Type B pancreatic cell (in vitro differentiated cells): ENCODE results near the gene SRPK2. TPM values are rescaled to one million over a fixed set of nuclear protein-coding genes. Genes with fewer than 3 reads are reported as not detected.

Experiments
- DNase-seq: peaks from one replicate; pipeline ENCODE4 v3.0.0; 2021; ENCODE audit warnings: mixed read lengths; ENCODE audit not compliant: unreplicated experiment; ENCODE audit errors: extremely low spot score
- H3K27ac Mint-ChIP-seq: 2 replicates; pipeline ENCODE4 v1.8.0; 2021; ENCODE audit warnings: mild to moderate bottlenecking, mixed read lengths
- H3K27me3 Mint-ChIP-seq: 2 replicates; pipeline ENCODE4 v1.8.0; 2021; ENCODE audit warnings: mixed read lengths
- H3K36me3 Mint-ChIP-seq: 2 replicates; pipeline ENCODE4 v1.8.0; 2021; ENCODE audit warnings: mixed read lengths
- H3K4me1 Mint-ChIP-seq: one replicate; pipeline ENCODE4 v1.8.0; 2021; ENCODE audit warnings: mixed read lengths; ENCODE audit not compliant: unreplicated experiment
- H3K4me3 Mint-ChIP-seq: 2 replicates; pipeline ENCODE4 v1.8.0; 2021; ENCODE audit warnings: mild to moderate bottlenecking, mixed read lengths
- H3K9me3 Mint-ChIP-seq: 2 replicates; pipeline ENCODE4 v1.8.0; 2021; ENCODE audit warnings: mixed read lengths
- total RNA-seq: library from RNA; stranded (reverse); gene quantifications from 2 replicates; pipeline ENCODE4 v1.2.1, GENCODE V29; 2021; ENCODE audit warnings: low replicate concordance
- TF ChIP-seq, protein P1 (sequence below): fragments of 200-600 bp; sonication (generic); conservative IDR thresholded peaks from 2 replicates; pipeline ENCODE4 v1.5.0; 2021; ENCODE audit warnings: antibody characterized with exemption, mild to moderate bottlenecking

SRPK2 gene
- total RNA-seq, 1 donor from 2014 or later, result 36.0 TPM

DNA sequence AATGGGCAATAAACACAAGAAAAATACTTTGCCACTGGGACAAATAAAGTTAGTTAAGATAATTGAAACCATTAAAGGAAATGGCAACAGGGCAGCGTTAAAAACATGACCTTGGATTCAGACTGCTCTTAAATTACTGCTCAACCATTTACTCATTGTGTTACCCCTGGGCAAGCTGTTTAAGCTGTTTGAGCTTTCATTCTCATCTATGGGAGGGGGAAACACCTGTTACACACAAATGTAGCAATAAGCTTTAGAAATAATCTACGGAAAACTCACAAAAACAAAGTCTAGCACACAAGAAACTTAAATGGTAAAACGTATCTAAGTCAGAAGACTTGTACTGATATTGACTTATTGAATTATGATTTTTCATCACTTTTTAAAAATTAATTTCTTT is 237.6 kb downstream of the SRPK2 start:
- peaks cover 4% of the 10 kb centered on the region for H3K36me3 Mint-ChIP-seq
- H3K4me3 Mint-ChIP-seq, result no peak overlapping the region
- TF ChIP-seq, protein P1, sequence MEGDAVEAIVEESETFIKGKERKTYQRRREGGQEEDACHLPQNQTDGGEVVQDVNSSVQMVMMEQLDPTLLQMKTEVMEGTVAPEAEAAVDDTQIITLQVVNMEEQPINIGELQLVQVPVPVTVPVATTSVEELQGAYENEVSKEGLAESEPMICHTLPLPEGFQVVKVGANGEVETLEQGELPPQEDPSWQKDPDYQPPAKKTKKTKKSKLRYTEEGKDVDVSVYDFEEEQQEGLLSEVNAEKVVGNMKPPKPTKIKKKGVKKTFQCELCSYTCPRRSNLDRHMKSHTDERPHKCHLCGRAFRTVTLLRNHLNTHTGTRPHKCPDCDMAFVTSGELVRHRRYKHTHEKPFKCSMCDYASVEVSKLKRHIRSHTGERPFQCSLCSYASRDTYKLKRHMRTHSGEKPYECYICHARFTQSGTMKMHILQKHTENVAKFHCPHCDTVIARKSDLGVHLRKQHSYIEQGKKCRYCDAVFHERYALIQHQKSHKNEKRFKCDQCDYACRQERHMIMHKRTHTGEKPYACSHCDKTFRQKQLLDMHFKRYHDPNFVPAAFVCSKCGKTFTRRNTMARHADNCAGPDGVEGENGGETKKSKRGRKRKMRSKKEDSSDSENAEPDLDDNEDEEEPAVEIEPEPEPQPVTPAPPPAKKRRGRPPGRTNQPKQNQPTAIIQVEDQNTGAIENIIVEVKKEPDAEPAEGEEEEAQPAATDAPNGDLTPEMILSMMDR, result no peak
- no peak for DNase-seq
- no peak overlapping the region for H3K27ac Mint-ChIP-seq
- H3K27me3 Mint-ChIP-seq, result no peaks in the 10 kb centered on the region
- H3K4me1 Mint-ChIP-seq, result no peaks in the 10 kb centered on the region
- no peaks in the 10 kb centered on the region for H3K9me3 Mint-ChIP-seq

DNA sequence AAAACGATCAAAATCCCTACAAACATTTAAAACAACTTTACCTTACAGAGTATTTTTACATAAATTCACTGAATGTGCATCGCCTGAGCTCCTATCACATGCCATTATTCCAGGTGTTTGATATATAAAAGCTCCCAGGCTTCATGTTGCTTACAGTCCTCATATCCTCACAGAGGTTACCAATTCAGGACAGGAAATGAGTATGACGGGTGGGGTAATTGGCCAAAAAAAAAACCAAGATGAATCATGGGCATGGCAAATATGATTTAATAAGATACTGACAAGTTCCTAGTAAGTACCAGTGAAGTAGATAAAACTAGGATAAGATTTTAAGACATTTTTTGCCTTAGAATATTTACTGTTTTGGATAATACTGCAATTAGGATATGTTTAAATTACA is 238.9 kb downstream of the SRPK2 start:
- no peaks in the 10 kb centered on the region for H3K9me3 Mint-ChIP-seq
- H3K27me3 Mint-ChIP-seq, result no peaks in the 10 kb centered on the region
- TF ChIP-seq, protein P1, result no peak
- no peak overlapping the region for H3K4me3 Mint-ChIP-seq
- H3K4me1 Mint-ChIP-seq, result peaks cover 5% of the 10 kb centered on the region
- peaks cover 4% of the 10 kb centered on the region for H3K36me3 Mint-ChIP-seq
- H3K27ac Mint-ChIP-seq, result no peak overlapping the region
- no peak for DNase-seq

DNA sequence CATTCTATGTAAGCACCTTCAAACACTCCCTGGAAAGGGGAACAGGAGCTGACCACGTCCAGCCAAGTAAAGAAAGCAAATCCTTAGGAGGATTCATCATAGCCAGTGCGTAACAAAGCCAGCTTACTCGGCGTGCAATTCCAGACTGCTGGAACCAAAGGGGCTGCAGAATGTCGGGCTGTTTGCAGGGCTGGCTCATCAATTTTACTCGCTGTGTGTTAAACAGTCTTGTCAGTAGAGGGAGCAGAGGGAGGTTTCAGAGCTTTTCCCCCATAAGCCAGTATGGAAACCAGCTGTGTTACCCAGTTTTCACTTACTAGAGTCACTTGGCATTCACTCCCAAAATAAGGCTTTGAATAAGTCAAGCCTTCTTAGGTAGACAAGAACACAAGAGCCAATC is 247.7 kb downstream of the SRPK2 start:
- Mint-ChIP-seq H3K27ac (no peak overlapping the region), H3K4me3 (no peak overlapping the region), H3K27me3 (no peaks in the 10 kb centered on the region), H3K4me1 (peaks cover 11% of the 10 kb centered on the region), H3K36me3 (peaks cover 22% of the 10 kb centered on the region), H3K9me3 (no peaks in the 10 kb centered on the region)
- TF ChIP-seq, protein P1, result peak; percentile 64
- no peak for DNase-seq

DNA sequence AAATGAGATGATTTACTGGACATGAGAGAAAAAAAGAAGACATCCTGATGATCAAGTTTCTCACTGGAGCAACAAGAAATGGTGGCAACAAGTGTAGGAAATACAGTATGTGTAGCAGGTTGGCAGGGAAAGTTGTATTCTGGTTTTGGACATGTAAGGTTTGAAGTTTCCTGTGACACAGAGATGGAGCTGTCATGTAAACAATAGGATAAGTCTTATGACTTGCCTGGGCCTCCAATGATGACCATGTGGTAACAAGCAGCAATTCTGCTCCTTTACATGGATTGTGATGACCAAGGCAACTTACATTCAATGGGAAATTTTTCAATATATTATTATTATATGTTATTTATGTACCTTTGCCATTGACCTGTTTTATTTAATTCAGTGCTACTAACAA is 249.3 kb downstream of the SRPK2 start:
- peaks cover 6% of the 10 kb centered on the region for H3K4me1 Mint-ChIP-seq
- no peaks in the 10 kb centered on the region for H3K9me3 Mint-ChIP-seq
- no peaks in the 10 kb centered on the region for H3K27me3 Mint-ChIP-seq
- no peak for DNase-seq
- no peak overlapping the region for H3K27ac Mint-ChIP-seq
- H3K4me3 Mint-ChIP-seq, result no peak overlapping the region
- peaks cover 22% of the 10 kb centered on the region for H3K36me3 Mint-ChIP-seq
- TF ChIP-seq, protein P1, result no peak

DNA sequence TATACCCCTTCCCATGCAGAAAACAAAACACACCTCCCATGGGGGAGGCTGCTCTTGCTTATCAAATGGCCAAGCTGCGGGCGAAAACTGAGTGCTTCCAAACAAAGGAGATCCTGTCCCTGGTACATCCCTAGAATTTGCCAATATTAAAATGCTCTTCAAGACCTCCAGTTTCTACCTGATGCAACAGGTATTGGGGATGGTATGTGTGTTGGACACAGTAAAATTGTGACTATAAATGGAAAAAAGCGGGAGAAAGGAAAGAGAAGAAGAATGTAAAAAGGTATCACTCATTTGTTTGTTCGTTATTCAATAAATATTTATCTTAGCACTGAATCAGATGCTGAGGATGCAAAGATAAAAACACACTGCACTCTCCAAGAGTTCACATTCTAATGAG is 250.8 kb downstream of the SRPK2 start:
- no peak overlapping the region for H3K4me3 Mint-ChIP-seq
- DNase-seq, result no peak
- no peak overlapping the region for H3K27ac Mint-ChIP-seq
- TF ChIP-seq, protein P1, result no peak
- no peaks in the 10 kb centered on the region for H3K9me3 Mint-ChIP-seq
- no peaks in the 10 kb centered on the region for H3K27me3 Mint-ChIP-seq
- peaks cover 24% of the 10 kb centered on the region for H3K36me3 Mint-ChIP-seq
- peaks cover 6% of the 10 kb centered on the region for H3K4me1 Mint-ChIP-seq

DNA sequence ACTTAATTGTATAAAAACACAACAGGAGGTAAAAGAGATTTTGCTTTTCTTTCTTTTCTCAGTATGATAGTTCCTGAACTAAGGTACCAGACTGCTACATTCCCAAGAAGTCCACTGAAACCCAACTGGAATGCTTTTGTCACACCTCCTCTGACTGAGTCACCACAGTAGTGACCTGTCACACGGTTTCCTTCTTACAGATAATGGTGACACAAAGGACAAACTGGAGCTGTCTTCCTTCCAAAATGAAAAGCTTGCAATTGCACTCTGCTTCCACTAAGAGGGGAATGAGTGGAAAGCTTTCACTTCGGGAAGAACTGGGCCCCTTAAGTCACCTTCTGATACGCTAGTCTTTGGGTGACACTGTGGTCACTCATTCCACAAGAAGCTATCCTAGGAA is 252.5 kb downstream of the SRPK2 start:
- no peaks in the 10 kb centered on the region for H3K9me3 Mint-ChIP-seq
- TF ChIP-seq, protein P1, result no peak
- no peak overlapping the region for H3K27ac Mint-ChIP-seq
- H3K4me1 Mint-ChIP-seq, result peaks cover 9% of the 10 kb centered on the region
- no peaks in the 10 kb centered on the region for H3K27me3 Mint-ChIP-seq
- no peak overlapping the region for H3K4me3 Mint-ChIP-seq
- peaks cover 24% of the 10 kb centered on the region for H3K36me3 Mint-ChIP-seq
- DNase-seq, result no peak
